ENCODE results near the gene SYDE1.

DNA sequence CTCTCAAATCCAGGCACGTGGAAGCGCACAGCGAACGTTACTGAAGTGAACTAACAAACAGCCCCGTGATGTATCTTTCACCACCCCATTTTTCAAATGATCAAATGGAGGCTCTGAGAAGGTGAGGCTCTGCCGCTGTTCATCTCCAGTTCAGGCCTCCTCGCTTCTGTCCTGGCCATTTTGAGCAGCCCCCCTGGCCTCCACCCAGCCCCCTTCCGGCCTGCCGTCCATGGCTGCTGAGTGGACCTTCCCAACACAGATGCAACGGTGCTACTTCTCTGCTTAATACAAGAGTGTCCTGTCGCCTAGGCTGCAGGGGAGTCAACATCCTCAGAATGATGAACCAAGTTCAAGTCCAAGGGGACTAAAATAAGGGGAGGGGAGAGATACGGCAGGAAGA is 9.7 kb downstream of the SYDE1 start:
- TF ChIP-seq, protein P1, sequence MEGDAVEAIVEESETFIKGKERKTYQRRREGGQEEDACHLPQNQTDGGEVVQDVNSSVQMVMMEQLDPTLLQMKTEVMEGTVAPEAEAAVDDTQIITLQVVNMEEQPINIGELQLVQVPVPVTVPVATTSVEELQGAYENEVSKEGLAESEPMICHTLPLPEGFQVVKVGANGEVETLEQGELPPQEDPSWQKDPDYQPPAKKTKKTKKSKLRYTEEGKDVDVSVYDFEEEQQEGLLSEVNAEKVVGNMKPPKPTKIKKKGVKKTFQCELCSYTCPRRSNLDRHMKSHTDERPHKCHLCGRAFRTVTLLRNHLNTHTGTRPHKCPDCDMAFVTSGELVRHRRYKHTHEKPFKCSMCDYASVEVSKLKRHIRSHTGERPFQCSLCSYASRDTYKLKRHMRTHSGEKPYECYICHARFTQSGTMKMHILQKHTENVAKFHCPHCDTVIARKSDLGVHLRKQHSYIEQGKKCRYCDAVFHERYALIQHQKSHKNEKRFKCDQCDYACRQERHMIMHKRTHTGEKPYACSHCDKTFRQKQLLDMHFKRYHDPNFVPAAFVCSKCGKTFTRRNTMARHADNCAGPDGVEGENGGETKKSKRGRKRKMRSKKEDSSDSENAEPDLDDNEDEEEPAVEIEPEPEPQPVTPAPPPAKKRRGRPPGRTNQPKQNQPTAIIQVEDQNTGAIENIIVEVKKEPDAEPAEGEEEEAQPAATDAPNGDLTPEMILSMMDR (IDR thresholded peaks at IDR 0.05): no peak
- TF ChIP-seq POLR2A (IDR thresholded peaks at IDR 0.05): no peak
